Pulmonary artery endothelial cell (primary cell): ENCODE results near the gene ZC3HAV1. TPM values are rescaled to one million over a fixed set of nuclear protein-coding genes. Genes with fewer than 3 reads are reported as not detected.
A peak's percentile ranks its signal among the peaks of the same experiment; 100 is the strongest.
"Not testable (repeated sequence)": the region's sequence is repeated elsewhere in the genome, so short reads cannot be mapped to it uniquely, and the experiment has no call there.

Experiments used
- DNase-seq: peaks from one replicate; pipeline ENCODE4 v3.0.0-alpha.2; 2011; ENCODE audit warnings: low read depth, low spot score
- total RNA-seq: library from RNA; depleted of rRNA; stranded (reverse); fragments of >200 nt; gene quantifications from 2 replicates; pipeline ENCODE4 v1.2.3, GENCODE V29; 2014

The ZC3HAV1 gene
- total RNA-seq, result 43.3 and 60.4 TPM in 2 replicates

DNA sequence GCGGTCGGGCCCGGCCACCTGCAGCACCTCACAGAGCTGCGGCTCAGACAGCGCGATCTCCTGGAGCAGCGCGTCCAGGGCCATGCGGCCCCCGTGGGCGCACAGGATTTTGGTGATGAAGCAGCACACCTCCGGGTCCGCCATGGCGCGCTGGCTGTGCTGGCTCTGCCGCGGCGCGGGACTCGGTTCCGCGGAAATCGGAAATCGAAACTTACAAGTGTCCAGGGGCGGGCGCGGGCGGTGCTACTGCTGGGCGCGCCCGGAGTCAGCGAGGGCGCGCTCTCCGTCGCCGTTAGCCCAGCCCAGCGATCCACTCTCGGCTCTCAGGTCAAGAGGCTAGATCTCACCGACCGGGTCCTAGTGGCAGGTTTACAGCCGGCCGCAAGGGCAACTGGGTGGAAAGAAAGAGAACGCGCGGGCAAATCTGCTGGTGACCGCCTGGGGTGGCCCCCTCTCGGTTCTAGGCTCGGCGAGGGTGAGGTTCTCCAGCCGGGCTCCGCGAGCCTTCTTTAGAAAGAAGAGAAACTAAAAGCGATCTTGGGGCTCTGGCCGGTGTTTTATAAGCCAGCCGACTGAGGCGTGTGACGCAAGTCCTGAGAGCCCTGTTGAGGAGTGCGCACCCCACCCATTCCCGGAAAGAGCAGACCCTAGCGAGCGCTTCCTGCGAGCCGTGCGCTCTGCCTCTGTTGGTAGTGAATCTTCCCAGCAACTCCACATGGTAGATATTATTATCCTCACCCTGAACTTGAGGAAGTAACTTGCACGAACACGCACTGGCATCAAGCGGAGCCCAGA, at the start of gene ZC3HAV1:
ZC3HAV1 (minus strand) TSS at position 533 of the 795 bp plus-strand sequence; CDS start at position 144, 389 bp downstream.
- DNase-seq, result peak; percentile 52

DNA sequence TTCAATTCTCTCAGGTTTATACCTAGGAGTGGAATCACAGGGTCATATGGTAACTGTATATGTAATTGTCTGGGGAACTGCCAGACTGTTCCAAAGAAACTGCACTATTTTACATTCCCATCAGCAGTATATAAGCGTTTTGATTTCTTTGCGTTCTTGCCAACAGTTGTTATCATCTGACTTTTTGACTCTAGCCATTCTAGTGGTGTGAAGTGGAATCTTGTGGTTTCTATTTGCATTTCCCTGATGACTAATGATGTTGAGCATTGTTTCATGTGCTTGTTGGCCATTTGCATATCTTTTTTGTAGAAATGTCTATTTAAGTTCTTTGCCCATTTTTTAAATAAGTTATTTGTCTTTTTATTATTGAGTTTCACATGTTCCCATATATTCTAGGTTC, 44.3 kb upstream of the ZC3HAV1 start:
- DNase-seq, result peak; percentile 75

DNA sequence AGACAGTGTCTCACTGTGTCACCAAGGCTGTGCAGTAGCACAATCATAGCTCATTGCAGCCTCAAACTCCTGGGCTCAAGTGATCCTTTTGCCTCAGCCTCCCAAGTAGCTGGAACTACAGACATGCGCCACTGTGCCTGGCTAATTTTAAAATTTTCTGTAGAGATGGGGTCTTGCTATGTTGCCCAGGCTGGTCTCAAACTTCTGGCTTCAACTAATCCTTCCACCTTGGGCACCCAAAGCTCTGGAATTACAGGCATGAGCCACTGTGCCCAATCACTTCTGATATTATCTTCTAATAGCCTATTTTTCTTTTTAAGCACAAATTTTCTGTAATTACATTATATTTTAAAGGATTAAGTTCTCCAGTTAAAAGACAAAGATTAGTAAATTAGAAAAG, 42.6 kb upstream of the ZC3HAV1 start:
- no peak for DNase-seq

DNA sequence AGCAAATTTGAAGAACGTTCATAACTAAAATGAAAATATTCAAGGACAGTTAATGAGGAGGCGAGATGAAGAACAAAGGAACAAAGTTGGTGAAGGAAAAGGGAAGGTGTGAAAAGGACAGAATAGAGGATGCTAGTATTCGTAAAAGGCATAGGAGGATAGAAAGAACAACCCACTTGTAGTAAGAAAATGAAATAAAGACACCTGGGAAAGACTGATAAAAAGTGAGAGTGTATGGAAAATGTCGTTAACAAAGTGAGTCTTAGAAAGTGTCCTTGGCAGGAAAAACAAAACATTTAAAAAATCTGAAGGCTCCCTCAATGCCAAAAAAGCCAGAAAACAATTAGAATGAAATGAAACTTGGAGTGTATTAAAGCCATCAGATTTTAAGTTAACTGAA, 29.6 kb upstream of the ZC3HAV1 start:
- DNase-seq, result no peak

DNA sequence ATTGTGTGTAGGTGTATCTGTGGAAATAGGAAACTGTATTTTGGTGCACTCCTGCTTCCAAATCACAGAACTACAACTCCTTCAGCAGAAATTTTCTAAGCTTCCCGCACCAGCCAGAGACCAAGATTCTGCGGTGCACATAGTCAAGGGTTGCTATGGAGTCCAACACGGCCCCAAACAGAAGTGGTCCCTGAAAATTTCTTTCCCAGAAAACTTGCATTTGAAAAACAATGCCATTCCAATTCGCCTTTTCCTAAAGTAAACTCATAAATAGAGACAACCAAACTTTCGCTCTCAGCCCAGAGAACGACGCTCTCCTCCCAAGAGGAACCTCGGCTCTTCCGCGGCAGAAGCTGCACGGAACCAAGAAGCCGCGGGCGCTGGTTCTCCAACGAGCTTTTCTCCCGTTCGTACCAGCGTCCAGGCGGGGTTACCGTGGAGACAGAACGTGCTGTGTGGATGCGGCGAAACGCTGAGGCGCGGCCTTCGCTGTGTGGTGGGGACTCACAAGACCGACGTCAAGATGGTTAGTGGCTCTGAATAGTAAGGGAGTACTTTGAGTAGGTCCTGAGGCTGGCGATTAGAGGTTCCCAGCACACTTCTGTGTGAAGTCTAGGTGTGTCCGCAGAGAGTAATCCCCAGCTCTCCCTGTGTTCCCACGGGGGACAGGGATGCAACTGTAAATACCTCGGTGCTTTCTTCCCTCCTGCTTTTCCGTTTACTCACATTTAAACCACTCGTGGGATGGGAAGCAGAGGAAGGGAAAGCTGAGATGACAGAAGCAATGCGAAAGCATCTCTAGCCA, 24.0 kb upstream of the ZC3HAV1 start:
- peak; percentile 58 for DNase-seq

DNA sequence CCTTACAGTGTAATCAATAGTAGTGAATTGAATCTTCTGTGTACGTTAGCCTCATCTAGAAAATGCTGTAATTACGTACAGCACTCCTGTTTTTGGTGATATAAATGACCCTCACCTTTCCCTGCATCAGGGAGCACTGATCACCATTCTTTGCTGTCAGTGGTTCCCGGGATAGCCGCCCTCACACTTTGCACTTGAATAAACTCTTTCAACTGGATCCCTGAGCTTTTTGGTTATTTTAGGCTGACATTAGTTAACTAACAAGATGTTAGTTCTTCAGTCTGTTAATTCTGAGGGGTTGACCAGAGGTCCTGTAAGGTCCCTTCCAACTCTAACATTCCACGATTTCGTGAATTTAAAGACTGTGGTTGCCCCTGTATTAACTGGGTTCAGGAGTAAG, 23.4 kb upstream of the ZC3HAV1 start:
- no peak for DNase-seq

DNA sequence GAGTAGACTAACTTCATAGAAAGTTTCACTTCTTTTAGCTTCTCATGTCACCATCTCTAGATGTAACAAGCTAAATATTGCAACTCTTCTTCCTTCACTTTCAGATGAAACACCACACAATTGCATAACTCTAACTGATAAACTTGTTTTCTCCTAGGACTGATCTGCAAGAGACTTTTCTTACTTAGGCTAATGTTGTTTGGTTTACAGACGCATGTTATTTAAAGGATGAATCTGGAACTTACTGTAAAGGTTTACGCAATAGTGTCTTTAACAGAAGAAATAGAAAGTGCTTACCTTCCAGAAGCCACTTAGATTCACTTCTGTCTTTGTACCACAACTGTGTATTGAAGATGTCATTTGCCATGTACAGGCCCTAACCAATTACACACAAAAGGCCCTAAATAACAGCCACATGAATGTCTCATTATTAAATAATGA, 22.1 kb upstream of the ZC3HAV1 start:
- no peak for DNase-seq

DNA sequence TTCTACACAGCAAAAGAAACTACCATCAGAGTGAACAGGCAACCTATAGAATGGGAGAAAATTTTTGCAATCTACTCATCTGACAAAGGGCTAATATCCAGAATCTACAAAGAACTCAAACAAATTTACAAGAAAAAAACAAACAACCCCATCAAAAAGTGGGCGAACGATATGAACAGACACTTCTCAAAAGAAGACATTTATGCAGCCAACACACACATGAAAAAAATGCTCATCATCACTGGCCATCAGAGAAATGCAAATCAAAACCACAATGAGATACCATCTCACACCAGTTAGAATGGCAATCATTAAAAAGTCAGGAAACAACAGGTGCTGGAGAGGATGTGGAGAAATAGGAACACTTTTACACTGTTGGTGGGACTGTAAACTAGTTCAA, 20.3 kb upstream of the ZC3HAV1 start:
- DNase-seq, result not testable (repeated sequence)

DNA sequence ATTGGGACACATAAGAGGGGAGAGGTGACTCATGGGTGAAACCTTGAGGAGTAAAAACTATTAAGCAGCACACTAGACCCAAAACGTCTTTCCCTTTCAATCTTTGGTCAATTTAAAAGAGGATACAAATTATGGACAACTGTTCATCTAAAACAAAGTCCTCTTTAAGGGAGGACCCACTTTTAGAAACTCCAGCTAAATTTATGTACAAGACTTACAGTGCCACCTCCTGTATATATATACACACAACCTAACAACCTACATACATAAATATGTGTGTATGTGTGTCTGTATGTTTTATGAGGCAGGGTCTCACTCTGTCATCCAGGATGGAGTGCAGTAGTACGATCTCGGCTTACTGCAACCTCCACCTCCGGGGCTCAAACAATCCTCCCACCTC, 18.1 kb upstream of the ZC3HAV1 start:
- DNase-seq, result no peak

DNA sequence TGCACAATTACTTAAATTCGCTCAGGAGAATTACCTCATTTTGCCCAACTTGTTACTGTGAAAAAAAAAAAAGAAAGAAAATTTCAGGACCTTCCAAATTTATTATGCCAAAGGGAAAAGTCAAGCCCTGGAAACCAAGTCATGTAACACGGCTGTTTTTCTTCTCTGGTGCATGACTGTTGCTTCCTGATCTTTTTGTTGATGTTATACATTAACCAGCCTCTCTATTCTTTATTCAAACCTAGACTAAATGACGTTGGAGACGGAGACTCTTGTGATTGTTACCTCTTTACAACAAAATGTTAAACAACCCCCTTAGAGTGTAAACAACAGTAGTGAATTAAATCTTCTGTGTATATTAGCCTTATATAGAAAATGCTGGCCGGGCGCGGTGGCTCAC, 16.1 kb upstream of the ZC3HAV1 start:
- no peak for DNase-seq

DNA sequence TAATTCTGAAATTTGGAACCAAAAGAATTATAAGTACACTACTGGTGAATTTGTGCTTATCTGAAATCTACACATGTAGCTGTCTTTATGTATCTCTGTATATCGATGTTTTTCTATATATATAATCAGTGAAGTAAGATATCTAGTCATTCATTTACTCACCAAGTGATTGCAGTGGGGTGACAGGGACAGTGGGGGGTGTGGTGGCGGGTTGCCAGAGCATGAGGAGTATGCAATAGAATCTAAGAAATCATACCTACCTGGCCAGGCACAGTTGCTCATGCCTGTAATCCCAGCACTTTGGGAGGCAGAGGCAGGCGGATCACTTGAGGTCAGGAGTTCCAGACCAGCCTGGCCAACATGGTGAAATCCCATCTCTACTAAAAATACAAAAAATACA, 15.5 kb upstream of the ZC3HAV1 start:
- DNase-seq, result not testable (repeated sequence)

DNA sequence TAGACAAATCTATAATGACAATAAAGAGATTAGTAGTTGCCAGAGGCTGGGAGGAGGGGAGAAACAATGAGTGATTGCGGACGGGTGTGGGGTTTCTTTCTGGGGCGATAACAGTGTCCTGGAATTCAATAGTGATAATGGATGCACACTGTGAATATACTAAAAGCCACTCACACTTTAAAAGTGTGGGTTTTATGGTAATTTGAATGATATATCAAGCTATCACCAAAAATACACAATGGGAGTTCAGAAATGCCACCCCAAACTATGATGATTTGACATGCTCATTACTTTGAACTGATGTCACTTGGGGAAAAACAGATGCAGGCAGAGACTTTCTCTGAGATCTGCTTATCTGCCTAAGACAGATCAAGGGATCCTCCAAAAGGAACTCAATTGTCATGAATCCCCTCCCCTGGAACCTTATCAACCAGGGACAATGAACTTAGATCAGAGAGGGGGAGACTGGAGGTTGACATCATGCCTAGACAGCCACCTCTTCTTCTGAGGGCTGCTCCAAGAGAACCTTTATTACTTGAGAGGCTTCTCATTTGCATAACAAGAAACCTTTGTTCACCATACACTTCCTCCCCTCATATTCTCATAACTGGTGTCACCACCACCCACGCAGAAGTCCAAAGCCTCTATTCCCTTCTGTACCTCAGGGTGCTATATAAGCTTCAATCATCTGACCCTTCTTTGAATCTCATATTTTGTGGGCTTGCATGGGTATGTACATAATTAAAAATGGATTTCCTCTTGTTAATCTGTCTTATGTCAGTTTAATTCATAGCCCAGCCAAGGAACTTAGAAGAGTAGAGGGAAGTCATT, 14.8 kb upstream of the ZC3HAV1 start:
- DNase-seq, result no peak

DNA sequence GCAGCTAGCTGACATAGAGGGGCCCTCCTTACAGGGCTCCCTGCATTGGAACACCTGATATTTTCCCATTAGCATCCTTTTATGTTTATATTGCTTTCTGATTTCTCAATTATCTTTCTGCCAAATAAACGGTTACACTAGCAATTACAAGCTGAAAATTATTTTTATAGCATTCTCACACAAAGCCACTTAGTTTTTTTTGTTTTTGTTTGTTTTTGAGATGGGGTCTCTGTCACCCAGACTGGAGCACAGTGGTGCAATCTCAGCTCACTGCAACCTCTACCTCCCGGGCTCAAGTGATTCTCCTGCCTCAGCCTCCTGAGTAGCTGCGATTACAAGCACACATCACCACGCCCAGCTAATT, 9.9 kb upstream of the ZC3HAV1 start:
- DNase-seq, result no peak

DNA sequence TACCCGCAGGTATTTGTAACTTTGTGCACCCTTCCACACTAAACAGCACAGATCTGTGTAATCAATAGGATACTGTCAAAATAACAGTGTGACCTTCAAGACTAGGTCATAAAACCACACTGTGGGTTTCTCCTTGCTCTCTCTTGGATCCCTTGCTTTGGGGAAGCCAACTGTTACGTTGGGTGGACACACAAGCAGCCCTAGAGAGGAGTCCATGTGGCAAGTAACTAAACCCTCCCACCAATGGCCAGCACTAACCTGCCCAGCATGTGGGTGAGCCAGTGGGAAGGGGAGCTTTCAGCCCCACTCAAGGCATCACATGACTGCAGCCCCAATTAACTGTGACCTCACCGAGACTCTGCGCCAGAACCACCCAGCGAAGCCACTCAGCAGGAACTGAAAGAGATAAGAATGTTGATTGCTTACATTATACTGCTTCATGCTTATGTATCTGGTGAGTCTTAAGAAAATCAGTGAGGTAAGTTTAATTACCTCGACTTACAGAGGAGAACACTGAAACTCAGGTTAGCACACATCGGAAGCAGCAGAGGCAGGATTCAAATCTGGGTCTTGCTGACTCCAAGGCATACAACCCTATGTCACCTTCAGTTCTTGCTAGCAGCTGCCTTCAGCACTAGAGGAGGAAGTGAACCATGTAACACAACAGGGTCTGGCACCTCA, 9.4 kb upstream of the ZC3HAV1 start:
- no peak for DNase-seq

DNA sequence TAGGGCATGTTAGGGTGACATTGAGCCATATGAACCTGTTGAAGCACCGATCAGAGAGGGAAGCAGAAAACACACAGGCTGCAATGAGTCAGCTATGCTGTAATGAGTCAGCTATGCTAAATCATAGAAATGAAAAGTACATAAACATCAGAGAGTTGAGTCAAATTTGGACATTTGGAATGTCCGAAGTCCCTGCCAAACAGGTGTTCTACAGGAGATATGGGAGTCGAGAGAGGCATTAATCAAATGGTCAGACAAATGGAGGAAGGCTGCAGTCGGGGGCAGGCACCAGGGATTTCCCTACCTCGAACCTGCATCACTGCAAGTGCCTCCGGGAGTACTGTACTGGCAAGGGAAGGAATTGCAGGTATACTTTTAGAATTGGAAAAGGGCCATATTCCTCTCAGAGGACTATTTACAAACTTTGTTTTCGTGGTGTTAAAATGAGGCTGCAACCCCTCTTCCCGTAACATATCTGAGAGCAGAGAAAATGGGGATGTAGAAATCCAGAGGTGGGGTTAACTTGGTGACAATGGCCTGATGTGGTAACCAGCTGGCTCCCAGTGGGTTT, 8.8 kb upstream of the ZC3HAV1 start:
- DNase-seq, result no peak

DNA sequence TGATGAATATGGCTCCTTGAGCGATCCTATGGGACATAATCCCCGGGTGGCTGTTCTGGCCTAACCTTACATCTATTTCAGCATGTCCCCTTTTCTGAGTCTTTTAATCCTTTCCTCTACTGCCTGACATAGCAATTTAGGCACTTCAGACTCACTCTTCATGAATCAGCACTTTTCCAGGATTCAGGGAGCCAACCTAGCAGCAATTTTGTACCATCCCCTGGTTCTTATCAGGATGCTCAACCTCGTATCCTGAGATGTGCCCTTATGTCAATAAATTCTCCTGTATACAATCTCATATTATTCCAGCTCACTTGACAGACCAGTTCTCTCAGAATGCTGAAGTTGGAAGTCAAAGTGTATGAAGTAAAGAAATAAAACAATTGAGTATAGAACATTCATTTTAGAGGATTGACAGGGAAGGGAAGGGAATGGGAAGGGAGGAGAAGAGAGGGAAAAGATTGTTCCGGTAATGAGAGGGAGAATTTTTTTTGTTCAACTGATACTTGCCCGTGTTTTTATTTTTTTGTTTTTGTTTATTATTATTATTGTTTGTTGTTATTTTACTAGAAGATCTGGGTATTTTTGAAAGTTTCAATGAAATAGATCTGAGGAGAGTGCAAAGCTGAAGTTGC, 8.2 kb upstream of the ZC3HAV1 start:
- DNase-seq, result no peak

DNA sequence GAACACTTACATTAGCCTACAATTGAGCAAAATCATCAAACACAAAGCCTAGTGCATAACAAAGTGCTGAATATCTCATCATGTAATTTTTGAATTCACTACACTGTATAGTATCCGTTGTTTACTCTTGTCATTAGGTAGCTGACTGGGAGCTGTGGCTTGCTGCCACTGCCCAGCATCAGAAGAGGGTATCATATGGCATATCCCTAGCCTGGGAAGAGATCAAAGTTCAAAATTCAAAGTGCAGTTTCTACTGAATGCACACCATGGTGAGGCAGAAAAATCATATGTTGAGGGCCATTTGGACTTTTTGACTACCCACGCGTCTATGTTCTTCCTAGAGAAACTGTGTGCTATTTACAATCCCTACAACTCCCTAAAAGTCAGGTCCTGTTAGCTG, 7.5 kb upstream of the ZC3HAV1 start:
- DNase-seq, result no peak

DNA sequence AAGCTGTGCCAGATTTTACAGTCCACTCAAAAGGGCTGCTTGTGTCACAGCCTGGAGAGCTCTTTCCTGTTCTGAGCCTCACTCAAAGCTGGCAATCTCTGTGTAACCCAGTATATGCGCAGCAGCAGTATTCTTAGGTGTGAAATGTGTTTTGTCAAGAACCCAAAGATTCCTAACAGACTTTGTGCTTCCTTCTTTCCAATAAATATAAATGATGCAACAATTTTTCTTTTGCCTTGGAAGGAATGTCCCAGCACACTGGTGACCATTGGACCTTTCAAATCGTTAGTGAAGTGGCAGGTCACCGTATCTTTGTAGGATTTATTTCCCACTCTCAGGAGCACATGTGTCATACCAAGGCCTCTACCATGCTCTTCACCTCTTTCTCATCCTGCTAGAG, 5.6 kb upstream of the ZC3HAV1 start:
- no peak for DNase-seq

DNA sequence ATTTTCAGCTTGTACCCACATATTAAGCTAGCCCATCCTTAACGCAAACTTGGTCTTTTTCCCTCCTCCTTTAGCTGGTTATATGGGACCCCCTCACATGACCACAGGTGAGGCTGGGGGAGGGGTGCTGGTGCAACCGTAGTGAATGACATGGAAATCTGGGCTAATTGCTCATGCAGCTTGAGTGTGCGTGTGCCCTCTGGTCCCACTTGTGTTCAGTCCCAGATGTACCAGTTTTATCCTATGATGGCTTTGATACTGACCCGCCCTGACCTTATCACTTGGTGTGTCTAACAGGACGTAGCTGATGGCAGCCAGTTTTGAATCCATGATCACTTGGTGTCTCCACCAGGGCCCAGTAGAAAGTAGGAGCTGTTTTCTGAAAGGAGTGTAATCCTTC, 5.1 kb upstream of the ZC3HAV1 start:
- no peak for DNase-seq

DNA sequence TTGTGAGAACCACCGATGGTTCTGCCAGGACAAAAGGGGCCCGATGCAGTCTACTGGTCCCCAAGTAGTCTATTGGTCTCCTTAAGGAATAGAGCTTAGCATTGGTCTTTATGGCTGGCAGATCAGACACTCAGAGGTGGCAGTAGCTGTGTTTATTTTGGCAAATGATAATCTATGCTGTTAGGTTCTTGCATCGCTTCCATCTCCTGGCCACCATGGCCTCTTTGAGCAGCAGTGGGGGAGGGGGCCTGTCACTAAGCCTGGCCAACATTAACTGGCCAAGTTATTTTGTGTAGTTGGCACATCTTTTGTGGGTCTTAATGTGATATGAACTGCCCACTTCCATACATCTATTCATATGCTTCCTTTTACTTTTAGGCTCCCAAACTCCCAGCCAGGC, 4.5 kb upstream of the ZC3HAV1 start:
- DNase-seq, result no peak
